Astrocyte (in vitro differentiated cells and primary cell): Measurements from ENCODE around the gene ATOSA.

ENCODE experiments used
- CTCF ChIP-seq: IDR thresholded peaks from 2 replicates; pipeline ENCODE4 v1.5.1; 2011; ENCODE audit warnings: low read depth, mild to moderate bottlenecking, inconsistent platforms, low read length, moderate library complexity; ENCODE audit not compliant: insufficient read depth
- EZH2 ChIP-seq: IDR thresholded peaks from 2 replicates; pipeline ENCODE4 v1.6.1; 2012; ENCODE audit warnings: mild to moderate bottlenecking, low read length, inconsistent platforms; ENCODE audit not compliant: insufficient read depth

GRCh38 chr15:52699457-52699856, 20.3 kb upstream of the ATOSA start:
- TF ChIP-seq CTCF (no peak), EZH2 (no peak)
